ENCODE measurements around the gene AGRN.
"Not testable (repeated sequence)": the region's sequence is repeated elsewhere in the genome, so short reads cannot be mapped to it uniquely, and the experiment has no call there.

The AGRN gene

GRCh38 chr1:1020000-1020404, at the start of gene AGRN:
Gene AGRN (plus strand): TSS chr1:1020120. CDS start chr1:1020173, 53 bp downstream.
- no peak for DNase-seq

- no peak for DNase-seq
Measured at GRCh38 chr1:970242-970972, 49.5 kb upstream of the AGRN start.

- no peak for DNase-seq
Measured at GRCh38 chr1:970973-971730, 48.8 kb upstream of the AGRN start.

- DNase-seq: no peak
Measured at GRCh38 chr1:971751-972506, 48.0 kb upstream of the AGRN start.

GRCh38 chr1:972726-973458, 47.0 kb upstream of the AGRN start:
- DNase-seq: no peak

GRCh38 chr1:973459-974292, 46.2 kb upstream of the AGRN start:
- no peak for DNase-seq

GRCh38 chr1:974293-974640, 45.7 kb upstream of the AGRN start:
- no peak for DNase-seq

GRCh38 chr1:974687-975328, 45.1 kb upstream of the AGRN start:
- DNase-seq: no peak

- no peak for DNase-seq
Measured at GRCh38 chr1:975365-975764, 44.6 kb upstream of the AGRN start.

- peak in 1 of 2 donors; percentile 64 for DNase-seq
Measured at GRCh38 chr1:975896-976683, 43.8 kb upstream of the AGRN start.

- DNase-seq: not testable (repeated sequence)
Measured at GRCh38 chr1:976791-977190, 43.1 kb upstream of the AGRN start.

GRCh38 chr1:978069-978834, 41.7 kb upstream of the AGRN start:
- no peak for DNase-seq

- no peak for DNase-seq
Measured at GRCh38 chr1:978835-979743, 40.8 kb upstream of the AGRN start.

GRCh38 chr1:979744-980072, 40.2 kb upstream of the AGRN start:
- DNase-seq: no peak

- no peak for DNase-seq
Measured at GRCh38 chr1:980137-980571, 39.8 kb upstream of the AGRN start.

GRCh38 chr1:980602-981395, 39.1 kb upstream of the AGRN start:
- no peak for DNase-seq

GRCh38 chr1:981491-981954, 38.4 kb upstream of the AGRN start:
- DNase-seq: no peak
